Adipocyte (in vitro differentiated cells): Measurements from ENCODE around the gene FANCM.
A peak's percentile ranks its signal among the peaks of the same experiment; 100 is the strongest.

Source experiments
- DNase-seq: peaks from one replicate; pipeline ENCODE4 v3.0.0-alpha.2; 2015; ENCODE audit warnings: low read depth
- H3K27me3 ChIP-seq: replicated peaks from 2 replicates; pipeline ENCODE4 v1.7.0; 2013; ENCODE audit warnings: mild to moderate bottlenecking, low read length, moderate library complexity; ENCODE audit not compliant: control insufficient read depth, insufficient read depth
- H3K36me3 ChIP-seq: 2 replicates; pipeline ENCODE4 v1.7.0; 2013; ENCODE audit warnings: low read length, mild to moderate bottlenecking, moderate library complexity; ENCODE audit not compliant: control insufficient read depth, insufficient read depth, severe bottlenecking
- H3K4me1 ChIP-seq: 2 replicates; pipeline ENCODE4 v1.7.0; 2013; ENCODE audit warnings: mild to moderate bottlenecking, low read length, moderate library complexity; ENCODE audit not compliant: control insufficient read depth, insufficient read depth
- H3K4me3 ChIP-seq: 2 replicates; pipeline ENCODE4 v1.7.0; 2013; ENCODE audit warnings: mild to moderate bottlenecking, low read length, moderate library complexity
- H3K9ac ChIP-seq: 2 replicates; pipeline ENCODE4 v1.7.0; 2013; ENCODE audit warnings: mild to moderate bottlenecking, low read length, moderate library complexity
- H3K9me3 ChIP-seq: 2 replicates; pipeline ENCODE4 v1.7.0; 2013; ENCODE audit warnings: mild to moderate bottlenecking, low read length, moderate library complexity; ENCODE audit not compliant: control insufficient read depth

The FANCM gene

GRCh38 chr14:45144658-45145057 lies 8.9 kb downstream of the FANCM start:
- Histone ChIP-seq H3K9me3 (no peaks in the 10 kb centered on the region), H3K36me3 (no peaks in the 10 kb centered on the region), H3K4me3 (no peak overlapping the region), H3K27me3 (no peaks in the 10 kb centered on the region), H3K9ac (no peak overlapping the region), H3K4me1 (no peaks in the 10 kb centered on the region)
- DNase-seq = no peak

- Histone ChIP-seq H3K4me3 (no peak overlapping the region), H3K27me3 (no peaks in the 10 kb centered on the region)
- DNase-seq = no peak
Observed at GRCh38 chr14:45145214-45145613, 9.5 kb downstream of the FANCM start.

GRCh38 chr14:45149602-45150001 lies 13.9 kb downstream of the FANCM start:
- Histone ChIP-seq H3K36me3 (no peaks in the 10 kb centered on the region), H3K4me3 (no peak overlapping the region), H3K9ac (no peak overlapping the region), H3K27me3 (no peaks in the 10 kb centered on the region), H3K9me3 (no peaks in the 10 kb centered on the region), H3K4me1 (no peaks in the 10 kb centered on the region)
- DNase-seq = no peak

More at GRCh38 chr14:45145214-45145613, 9.5 kb downstream of the FANCM start:
- no peaks in the 10 kb centered on the region for H3K9me3 ChIP-seq
- H3K4me1 ChIP-seq = no peaks in the 10 kb centered on the region
- no peak overlapping the region for H3K9ac ChIP-seq
- no peaks in the 10 kb centered on the region for H3K36me3 ChIP-seq

- H3K36me3 ChIP-seq = no peaks in the 10 kb centered on the region
- no peaks in the 10 kb centered on the region for H3K9me3 ChIP-seq
- no peaks in the 10 kb centered on the region for H3K4me1 ChIP-seq
- no peak overlapping the region for H3K9ac ChIP-seq
- no peaks in the 10 kb centered on the region for H3K27me3 ChIP-seq
- DNase-seq = no peak
- no peak overlapping the region for H3K4me3 ChIP-seq
Observed at GRCh38 chr14:45150386-45150890, 14.7 kb downstream of the FANCM start.

- H3K9me3 ChIP-seq = no peaks in the 10 kb centered on the region
- no peaks in the 10 kb centered on the region for H3K27me3 ChIP-seq
- no peak for DNase-seq
- no peak overlapping the region for H3K9ac ChIP-seq
- H3K4me3 ChIP-seq = no peak overlapping the region
- H3K4me1 ChIP-seq = no peaks in the 10 kb centered on the region
- H3K36me3 ChIP-seq = no peaks in the 10 kb centered on the region
Observed at GRCh38 chr14:45156067-45156466, 20.3 kb downstream of the FANCM start.

- DNase-seq = no peak
- Histone ChIP-seq H3K9me3 (no peaks in the 10 kb centered on the region), H3K36me3 (peaks cover 4% of the 10 kb centered on the region), H3K27me3 (no peaks in the 10 kb centered on the region), H3K9ac (no peak overlapping the region), H3K4me3 (no peak overlapping the region), H3K4me1 (no peaks in the 10 kb centered on the region)
Observed at GRCh38 chr14:45169906-45170305, 34.2 kb downstream of the FANCM start.

- Histone ChIP-seq H3K9ac (no peak overlapping the region), H3K4me1 (peaks cover 6% of the 10 kb centered on the region)
Observed at GRCh38 chr14:45177076-45177475, 41.3 kb downstream of the FANCM start.

GRCh38 chr14:45181329-45181728 lies 45.6 kb downstream of the FANCM start:
- Histone ChIP-seq H3K9me3 (no peaks in the 10 kb centered on the region), H3K36me3 (no peaks in the 10 kb centered on the region), H3K4me3 (no peak overlapping the region), H3K9ac (no peak overlapping the region), H3K27me3 (no peaks in the 10 kb centered on the region), H3K4me1 (peaks cover 6% of the 10 kb centered on the region)
- no peak for DNase-seq

More at GRCh38 chr14:45177076-45177475, 41.3 kb downstream of the FANCM start:
- DNase-seq = peak; percentile 48
- Histone ChIP-seq H3K27me3 (no peaks in the 10 kb centered on the region), H3K36me3 (no peaks in the 10 kb centered on the region), H3K9me3 (no peaks in the 10 kb centered on the region), H3K4me3 (no peak overlapping the region)

- no peaks in the 10 kb centered on the region for H3K36me3 ChIP-seq
- no peaks in the 10 kb centered on the region for H3K27me3 ChIP-seq
- H3K4me1 ChIP-seq = peaks cover 9% of the 10 kb centered on the region
- H3K9me3 ChIP-seq = no peaks in the 10 kb centered on the region
- no peak for DNase-seq
- no peak overlapping the region for H3K4me3 ChIP-seq
- H3K9ac ChIP-seq = no peak overlapping the region
Observed at GRCh38 chr14:45181806-45182205, 46.1 kb downstream of the FANCM start.

- Histone ChIP-seq H3K4me3 (no peak overlapping the region), H3K36me3 (no peaks in the 10 kb centered on the region), H3K9ac (no peak overlapping the region), H3K27me3 (no peaks in the 10 kb centered on the region), H3K9me3 (no peaks in the 10 kb centered on the region), H3K4me1 (peaks cover 10% of the 10 kb centered on the region)
- peak; percentile 26 for DNase-seq
Observed at GRCh38 chr14:45185100-45185814, 49.5 kb downstream of the FANCM start.

- H3K36me3 ChIP-seq = no peaks in the 10 kb centered on the region
- no peaks in the 10 kb centered on the region for H3K27me3 ChIP-seq
- no peaks in the 10 kb centered on the region for H3K9me3 ChIP-seq
- peaks cover 12% of the 10 kb centered on the region for H3K4me1 ChIP-seq
- H3K4me3 ChIP-seq = no peak overlapping the region
- H3K9ac ChIP-seq = no peak overlapping the region
- DNase-seq = no peak
Observed at GRCh38 chr14:45194964-45195363, 59.2 kb downstream of the FANCM start.

GRCh38 chr14:45198551-45198950 lies 62.8 kb downstream of the FANCM start:
- DNase-seq = no peak
- H3K9ac ChIP-seq = no peak overlapping the region
- H3K4me3 ChIP-seq = no peak overlapping the region
- H3K36me3 ChIP-seq = peaks cover 21% of the 10 kb centered on the region
- peaks cover 7% of the 10 kb centered on the region for H3K4me1 ChIP-seq
- H3K9me3 ChIP-seq = no peaks in the 10 kb centered on the region
- H3K27me3 ChIP-seq = no peaks in the 10 kb centered on the region
